Measurements from ENCODE around the gene GAK. TPM values are rescaled to one million over a fixed set of nuclear protein-coding genes. Genes with fewer than 3 reads are reported as not detected.

GAK gene
- total and polyA plus RNA-seq, 5 donors: 35.5 to 45.6 (median 39.4) TPM

- no peak overlapping the region for H3K27ac ChIP-seq (ENCODE audit: low read length)
- no peak for ATAC-seq
- intact Hi-C loops (cut with DNase I): no loop called here
- no peaks in the 10 kb centered on the region for H3K27me3 ChIP-seq (ENCODE audit: control insufficient read depth, insufficient read depth)
- no peaks in the 10 kb centered on the region for H3K4me1 ChIP-seq (ENCODE audit: control insufficient read depth, insufficient read depth, low read length)
- DNase-seq: no peak
- H3K4me3 ChIP-seq (ENCODE audit: low read length): no peak overlapping the region
- no peaks in the 10 kb centered on the region for H3K9me3 ChIP-seq (ENCODE audit: control insufficient read depth, low read length)
- 86% methylated on average over 17 of the region's 17 CpGs for WGBS
These were observed 51.3 kb downstream of the GAK start for GRCh38 chr4:880684-881405.

GRCh38 chr4:879729-880077, 52.4 kb downstream of the GAK start:
- ATAC-seq (no peak), DNase-seq (no peak)
- Histone ChIP-seq H3K4me1 (ENCODE audit: control insufficient read depth, insufficient read depth, low read length) (no peaks in the 10 kb centered on the region), H3K27me3 (ENCODE audit: control insufficient read depth, insufficient read depth) (no peaks in the 10 kb centered on the region), H3K27ac (ENCODE audit: low read length) (no peak overlapping the region), H3K4me3 (ENCODE audit: low read length) (no peak overlapping the region), H3K9me3 (ENCODE audit: control insufficient read depth, low read length) (no peaks in the 10 kb centered on the region)
- 92% methylated on average over 12 of the region's 12 CpGs for WGBS
- intact Hi-C loops (cut with DNase I): no loop called here

- no peak overlapping the region for H3K27ac ChIP-seq (ENCODE audit: low read length)
- DNase-seq: no peak
- WGBS: 87% methylated on average over 23 of the region's 23 CpGs
- intact Hi-C loops (cut with DNase I): no loop called here
- no peak overlapping the region for H3K4me3 ChIP-seq (ENCODE audit: low read length)
- no peak for ATAC-seq
- no peaks in the 10 kb centered on the region for H3K4me1 ChIP-seq (ENCODE audit: control insufficient read depth, insufficient read depth, low read length)
- H3K27me3 ChIP-seq (ENCODE audit: control insufficient read depth, insufficient read depth): no peaks in the 10 kb centered on the region
- H3K9me3 ChIP-seq (ENCODE audit: control insufficient read depth, low read length): no peaks in the 10 kb centered on the region
These were observed 53.1 kb downstream of the GAK start for GRCh38 chr4:878796-879728.

- 88% methylated on average over 25 of the region's 25 CpGs for WGBS
- no peaks in the 10 kb centered on the region for H3K4me1 ChIP-seq (ENCODE audit: control insufficient read depth, insufficient read depth, low read length)
- no peak overlapping the region for H3K27ac ChIP-seq (ENCODE audit: low read length)
- no peak overlapping the region for H3K4me3 ChIP-seq (ENCODE audit: low read length)
- no peak for DNase-seq
- no peaks in the 10 kb centered on the region for H3K9me3 ChIP-seq (ENCODE audit: control insufficient read depth, low read length)
- ATAC-seq: no peak
- intact Hi-C loops (cut with DNase I): no loop called here
- no peaks in the 10 kb centered on the region for H3K27me3 ChIP-seq (ENCODE audit: control insufficient read depth, insufficient read depth)
These were observed 54.6 kb downstream of the GAK start for GRCh38 chr4:877502-877901.

DNA sequence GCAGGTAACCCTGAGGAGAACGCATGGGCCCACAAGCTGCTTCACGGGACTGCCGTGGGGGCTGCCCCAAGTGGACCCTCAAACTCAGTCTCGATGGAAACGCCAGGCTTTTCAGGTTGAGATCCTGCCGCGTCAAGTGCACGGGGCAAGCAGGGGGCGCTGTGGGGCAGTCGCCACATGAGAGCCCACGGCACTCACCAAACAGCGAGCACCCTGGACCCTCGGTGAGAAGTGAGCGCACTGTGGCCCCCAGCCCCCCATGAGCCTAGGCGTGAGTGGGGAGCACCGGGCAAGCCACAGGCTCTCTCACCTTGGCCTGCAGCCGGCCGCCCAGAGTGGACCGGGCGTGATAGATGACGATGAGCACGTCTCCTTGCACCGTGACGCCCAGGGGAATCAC, 55.3 kb downstream of the GAK start:
- no peaks in the 10 kb centered on the region for H3K4me1 ChIP-seq (ENCODE audit: control insufficient read depth, insufficient read depth, low read length)
- 92% methylated on average over 24 of the region's 24 CpGs for WGBS
- no peak for DNase-seq
- H3K27ac ChIP-seq (ENCODE audit: low read length): no peak overlapping the region
- H3K27me3 ChIP-seq (ENCODE audit: control insufficient read depth, insufficient read depth): no peaks in the 10 kb centered on the region
- no peak overlapping the region for H3K4me3 ChIP-seq (ENCODE audit: low read length)
- intact Hi-C loops (cut with DNase I): no loop called here
- H3K9me3 ChIP-seq (ENCODE audit: control insufficient read depth, low read length): no peaks in the 10 kb centered on the region
- no peak for ATAC-seq

DNA sequence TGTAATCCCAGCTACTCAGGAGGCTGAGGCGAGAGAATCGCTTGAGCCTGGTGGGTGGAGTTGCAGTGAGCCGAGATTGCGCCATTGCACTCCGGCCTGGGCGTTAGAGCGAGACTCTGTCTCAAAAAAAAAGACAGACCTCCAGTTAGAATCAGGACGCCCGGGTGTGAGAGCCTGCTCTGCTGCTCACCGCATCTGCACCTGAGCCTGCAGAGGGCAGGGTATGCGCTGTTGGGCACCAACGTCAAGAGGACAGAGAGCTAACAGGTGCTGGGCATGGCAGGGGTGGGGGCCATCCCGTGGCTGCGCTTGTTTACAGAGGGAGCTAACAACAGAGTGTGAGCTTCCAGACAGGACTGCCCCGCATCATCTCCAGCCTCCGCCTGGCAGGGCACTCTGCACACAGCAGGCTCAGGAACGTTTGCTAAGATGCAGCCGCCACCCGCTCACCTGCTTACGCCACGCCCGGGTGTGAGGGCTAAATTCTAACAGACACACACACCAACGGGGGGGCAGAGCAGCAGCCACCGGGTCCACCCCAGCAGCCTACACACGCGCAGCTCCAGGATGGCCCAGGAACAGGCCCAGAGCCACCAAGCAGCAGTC, 56.2 kb downstream of the GAK start:
- H3K4me1 ChIP-seq (ENCODE audit: control insufficient read depth, insufficient read depth, low read length): no peaks in the 10 kb centered on the region
- ATAC-seq (no peak), DNase-seq (peak in 1 of 3 donors; percentile 52)
- no peak overlapping the region for H3K4me3 ChIP-seq (ENCODE audit: low read length)
- H3K9me3 ChIP-seq (ENCODE audit: control insufficient read depth, low read length): no peaks in the 10 kb centered on the region
- intact Hi-C loops (cut with DNase I): no loop called here
- H3K27me3 ChIP-seq (ENCODE audit: control insufficient read depth, insufficient read depth): no peaks in the 10 kb centered on the region
- 93% methylated on average over 26 of the region's 26 CpGs for WGBS
- H3K27ac ChIP-seq (ENCODE audit: low read length): no peak overlapping the region

- H3K27ac ChIP-seq (ENCODE audit: low read length): no peak overlapping the region
- H3K4me3 ChIP-seq (ENCODE audit: low read length): no peak overlapping the region
- intact Hi-C loops (cut with DNase I): no loop called here
- H3K4me1 ChIP-seq (ENCODE audit: control insufficient read depth, insufficient read depth, low read length): no peaks in the 10 kb centered on the region
- no peaks in the 10 kb centered on the region for H3K9me3 ChIP-seq (ENCODE audit: control insufficient read depth, low read length)
- ATAC-seq (no peak), DNase-seq (no peak)
- 89% methylated on average over 17 of the region's 17 CpGs for WGBS
- H3K27me3 ChIP-seq (ENCODE audit: control insufficient read depth, insufficient read depth): no peaks in the 10 kb centered on the region
These were observed 56.9 kb downstream of the GAK start for GRCh38 chr4:874971-875817.

DNA sequence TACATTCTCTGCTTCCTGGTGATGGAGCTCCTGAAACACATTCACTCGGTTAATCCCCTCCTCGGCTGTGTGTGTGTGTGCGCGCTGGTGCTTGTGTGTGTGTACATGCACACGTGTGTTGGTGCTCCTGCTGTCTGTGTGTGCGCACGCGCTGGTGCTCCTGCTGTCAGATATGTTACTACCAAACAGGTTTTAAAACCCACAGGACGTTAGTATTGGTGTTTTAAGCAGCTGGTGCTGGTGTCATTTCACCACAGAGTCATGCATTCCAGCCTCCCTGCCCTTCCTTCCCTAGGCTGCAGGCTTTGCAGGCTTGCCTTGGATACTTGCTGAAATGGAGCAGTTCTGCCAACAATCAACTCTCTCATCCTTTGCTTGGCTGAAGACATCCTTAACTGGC, 58.1 kb downstream of the GAK start:
- Histone ChIP-seq H3K27ac (ENCODE audit: low read length) (no peak overlapping the region), H3K4me1 (ENCODE audit: control insufficient read depth, insufficient read depth, low read length) (no peaks in the 10 kb centered on the region), H3K4me3 (ENCODE audit: low read length) (no peak overlapping the region), H3K9me3 (ENCODE audit: control insufficient read depth, low read length) (no peaks in the 10 kb centered on the region), H3K27me3 (ENCODE audit: control insufficient read depth, insufficient read depth) (no peaks in the 10 kb centered on the region)
- WGBS: 93% methylated on average over 9 of the region's 9 CpGs
- intact Hi-C loops (cut with DNase I): no loop called here
- ATAC-seq (no peak), DNase-seq (no peak)

GRCh38 chr4:872241-872981, 59.7 kb downstream of the GAK start:
- Histone ChIP-seq H3K27ac (ENCODE audit: low read length) (no peak overlapping the region), H3K4me3 (ENCODE audit: low read length) (no peak overlapping the region), H3K4me1 (ENCODE audit: control insufficient read depth, insufficient read depth, low read length) (no peaks in the 10 kb centered on the region), H3K27me3 (ENCODE audit: control insufficient read depth, insufficient read depth) (no peaks in the 10 kb centered on the region), H3K9me3 (ENCODE audit: control insufficient read depth, low read length) (no peaks in the 10 kb centered on the region)
- intact Hi-C loops (cut with DNase I): no loop called here
- 92% methylated on average over 43 of the region's 43 CpGs for WGBS
- ATAC-seq: peak in 1 of 2 donors; percentile 5
- DNase-seq: no peak

DNA sequence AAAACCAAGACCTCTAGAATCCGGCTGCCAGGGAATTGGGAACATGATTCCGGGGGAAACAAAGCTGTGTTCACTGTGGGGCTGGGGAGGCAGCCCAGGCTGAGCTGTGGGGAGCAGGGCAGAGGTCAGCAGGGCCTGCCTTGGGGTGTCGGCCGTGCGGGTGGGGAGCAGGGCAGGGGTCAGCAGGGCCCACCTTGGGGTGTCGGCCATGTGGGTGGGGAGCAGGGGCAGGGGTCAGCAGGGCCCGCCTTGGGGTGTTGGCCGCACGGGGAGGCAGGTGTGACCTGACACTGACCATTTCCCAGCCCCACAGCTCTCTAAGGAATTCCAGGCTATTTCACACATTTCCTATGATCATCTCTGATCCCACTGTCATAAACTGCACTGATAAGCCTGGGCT, 60.6 kb downstream of the GAK start:
- no peaks in the 10 kb centered on the region for H3K27me3 ChIP-seq (ENCODE audit: control insufficient read depth, insufficient read depth)
- H3K4me3 ChIP-seq (ENCODE audit: low read length): no peak overlapping the region
- intact Hi-C loops (cut with DNase I): no loop called here
- DNase-seq (no peak), ATAC-seq (no peak)
- H3K9me3 ChIP-seq (ENCODE audit: control insufficient read depth, low read length): no peaks in the 10 kb centered on the region
- no peaks in the 10 kb centered on the region for H3K4me1 ChIP-seq (ENCODE audit: control insufficient read depth, insufficient read depth, low read length)
- no peak overlapping the region for H3K27ac ChIP-seq (ENCODE audit: low read length)
- 89% methylated on average over 9 of the region's 9 CpGs for WGBS

All from right cardiac atrium (tissue), 5 donors.